CD4-positive, alpha-beta T cell treated with Interferon gamma for 1 hour (primary cell): Measurements from ENCODE around the gene XPC.

Experiments used
- DNase-seq: peaks from one replicate; pipeline ENCODE4 v3.0.0-alpha.2; 2020

XPC gene

DNA sequence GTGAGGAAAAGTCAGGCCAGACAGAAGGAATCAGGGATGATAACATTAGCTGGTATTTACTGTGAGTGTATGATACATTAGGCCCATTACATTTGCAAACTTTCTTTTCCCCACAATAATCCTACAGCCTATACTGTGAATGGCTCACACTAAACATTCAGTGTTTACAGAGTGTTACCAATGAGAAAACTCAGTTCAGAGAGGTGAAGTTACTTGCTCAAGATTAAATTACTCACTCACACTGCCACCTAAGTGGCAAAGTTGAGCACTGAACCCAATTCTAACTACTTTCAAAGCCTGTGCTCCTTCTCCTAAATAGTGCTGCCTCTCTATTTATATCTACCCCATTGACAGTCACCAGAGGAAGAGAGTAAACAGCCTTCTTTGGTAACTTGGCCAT, 8.5 kb downstream of the XPC start:
- no peak for DNase-seq

GRCh38 chr3:14169435-14169834, 9.0 kb downstream of the XPC start:
- DNase-seq: no peak

- DNase-seq: no peak
Observed at GRCh38 chr3:14166877-14167603, 11.4 kb downstream of the XPC start.

DNA sequence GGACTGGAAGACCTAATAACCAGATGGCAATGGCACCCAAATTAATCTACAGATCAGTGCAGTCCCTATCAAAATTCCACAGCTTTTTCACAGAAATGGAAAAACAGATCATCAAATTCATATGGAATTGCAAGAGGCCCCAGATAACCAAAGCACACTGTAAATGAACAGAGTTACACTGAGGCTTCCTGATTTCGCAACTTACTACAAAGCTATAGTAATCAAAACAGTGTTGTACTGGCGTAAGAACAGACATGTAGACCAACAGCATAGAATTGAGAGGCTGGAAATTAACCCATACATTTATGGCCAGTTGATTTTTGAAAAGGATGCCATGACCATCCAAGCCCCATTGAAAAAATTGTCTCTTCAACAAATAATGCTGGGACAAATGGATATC, 16.2 kb downstream of the XPC start:
- DNase-seq: no peak

GRCh38 chr3:14161282-14161681, 17.1 kb downstream of the XPC start:
- DNase-seq: no peak

DNA sequence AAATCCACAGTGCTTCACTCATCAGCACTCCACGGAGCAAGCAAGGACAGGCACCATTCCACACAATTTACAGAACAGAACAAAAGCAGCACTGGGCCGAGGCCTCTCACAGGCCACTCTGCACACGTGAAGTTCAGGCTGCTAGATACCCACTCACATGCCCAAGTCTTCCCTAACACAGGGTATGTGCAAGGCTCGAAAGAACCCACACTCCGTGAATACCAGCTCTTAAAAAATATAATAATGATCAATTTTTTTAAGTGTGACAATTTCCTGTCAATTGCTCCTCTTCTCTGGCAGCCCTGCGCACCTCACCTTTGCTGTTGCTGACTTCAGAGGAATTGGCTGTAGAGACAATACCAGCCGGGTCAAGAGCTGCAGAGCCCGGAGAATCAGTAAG, 19.0 kb downstream of the XPC start:
- DNase-seq: no peak

GRCh38 chr3:14158370-14158769, 20.0 kb downstream of the XPC start:
- DNase-seq: no peak

- DNase-seq: no peak
Observed at GRCh38 chr3:14157951-14158350, 20.4 kb downstream of the XPC start.

GRCh38 chr3:14156843-14157561, 21.4 kb downstream of the XPC start:
- DNase-seq: no peak

DNA sequence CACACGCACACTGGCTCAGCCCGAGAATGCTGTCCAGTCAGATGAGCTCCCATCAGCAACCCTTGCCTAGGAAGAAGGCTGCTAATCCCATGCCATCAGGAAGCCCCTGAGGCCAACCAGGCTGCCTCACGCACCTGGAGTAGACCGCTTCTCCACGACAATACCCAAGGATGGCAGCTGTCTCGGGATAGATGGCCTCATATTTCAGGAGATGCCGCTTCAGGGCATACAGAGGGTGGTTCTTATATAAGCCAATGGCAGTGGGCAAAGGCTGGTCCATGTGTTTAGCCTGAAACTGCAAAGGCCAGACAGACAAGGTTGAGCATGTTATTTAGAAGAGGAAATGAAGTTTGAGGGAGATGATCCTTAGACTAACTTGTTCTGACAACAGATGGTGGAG, 22.2 kb downstream of the XPC start:
- DNase-seq: no peak

GRCh38 chr3:14154895-14155440, 23.4 kb downstream of the XPC start:
- no peak for DNase-seq

- no peak for DNase-seq
Observed at GRCh38 chr3:14154276-14154675, 24.1 kb downstream of the XPC start.

GRCh38 chr3:14153663-14154062, 24.7 kb downstream of the XPC start:
- no peak for DNase-seq

- no peak for DNase-seq
Observed at GRCh38 chr3:14152963-14153355, 25.4 kb downstream of the XPC start.

- DNase-seq: no peak
Observed at GRCh38 chr3:14152233-14152962, 26.0 kb downstream of the XPC start.

- DNase-seq: no peak
Observed at GRCh38 chr3:14151471-14152083, 26.8 kb downstream of the XPC start.

DNA sequence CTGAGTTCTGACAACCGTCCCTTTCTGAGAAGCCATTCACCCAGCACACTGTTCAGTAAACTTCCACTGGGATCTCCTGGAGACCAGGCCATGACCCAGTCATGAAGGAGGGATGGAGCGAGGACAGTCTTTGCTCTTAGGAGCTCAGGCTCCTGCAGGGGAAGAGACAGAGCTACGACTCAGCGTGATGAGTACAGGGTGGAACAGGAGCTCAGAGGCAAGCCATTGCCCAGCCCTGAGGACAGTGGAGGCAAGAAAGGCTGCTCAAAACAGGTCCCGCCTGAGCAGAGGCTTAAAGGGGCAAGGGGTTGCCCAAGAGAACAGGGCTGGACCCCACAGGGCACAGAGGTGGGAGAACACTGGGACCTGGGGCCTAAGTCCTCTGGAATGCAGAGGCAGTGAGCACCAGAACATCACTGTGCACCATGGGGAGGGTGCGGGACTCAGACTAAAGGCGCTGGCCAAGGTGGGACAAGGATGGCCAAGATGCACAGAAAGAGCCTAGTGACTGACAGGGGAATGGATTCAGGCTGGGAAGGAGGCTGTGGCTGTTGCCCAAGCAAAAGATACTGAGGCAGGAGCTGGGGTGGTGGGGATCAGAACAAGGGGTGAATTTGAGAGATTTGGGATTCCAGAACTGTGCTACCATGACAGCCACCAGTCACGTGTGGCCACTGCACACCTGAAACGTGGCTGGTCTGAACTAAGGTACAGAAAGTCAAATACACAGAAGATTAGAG, 27.7 kb downstream of the XPC start:
- DNase-seq: no peak

- no peak for DNase-seq
Observed at GRCh38 chr3:14150078-14150477, 28.3 kb downstream of the XPC start.

- no peak for DNase-seq
Observed at GRCh38 chr3:14148041-14148985, 30.1 kb downstream of the XPC start.

GRCh38 chr3:14147617-14148016, 30.8 kb downstream of the XPC start:
- DNase-seq: no peak

DNA sequence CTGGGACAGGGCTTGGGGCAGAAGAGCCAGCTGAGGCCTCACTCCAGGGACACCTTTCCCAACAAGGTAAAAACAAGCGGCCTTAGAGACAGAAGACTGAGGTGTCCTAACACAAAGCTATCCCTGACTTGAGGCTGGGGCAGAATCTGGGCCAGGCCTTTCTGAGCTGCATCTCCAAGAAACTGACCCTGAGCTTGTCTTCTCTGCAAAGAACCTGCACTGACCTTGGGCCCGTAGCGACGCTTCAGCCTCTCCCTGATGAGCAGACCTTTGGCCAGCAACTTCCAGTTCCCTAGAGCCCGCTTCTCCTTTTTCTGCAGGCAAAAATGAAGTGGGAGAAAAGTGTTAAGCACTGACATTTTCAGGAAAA, 31.4 kb downstream of the XPC start:
- DNase-seq: no peak
